ENCODE data around the gene AFDN.

The AFDN gene

GRCh38 chr6:167819576-167819975 is 7.1 kb upstream of the AFDN start:
- peak; percentile 43 for DNase-seq

GRCh38 chr6:167820681-167821080 is 6.0 kb upstream of the AFDN start:
- DNase-seq, result no peak

DNA sequence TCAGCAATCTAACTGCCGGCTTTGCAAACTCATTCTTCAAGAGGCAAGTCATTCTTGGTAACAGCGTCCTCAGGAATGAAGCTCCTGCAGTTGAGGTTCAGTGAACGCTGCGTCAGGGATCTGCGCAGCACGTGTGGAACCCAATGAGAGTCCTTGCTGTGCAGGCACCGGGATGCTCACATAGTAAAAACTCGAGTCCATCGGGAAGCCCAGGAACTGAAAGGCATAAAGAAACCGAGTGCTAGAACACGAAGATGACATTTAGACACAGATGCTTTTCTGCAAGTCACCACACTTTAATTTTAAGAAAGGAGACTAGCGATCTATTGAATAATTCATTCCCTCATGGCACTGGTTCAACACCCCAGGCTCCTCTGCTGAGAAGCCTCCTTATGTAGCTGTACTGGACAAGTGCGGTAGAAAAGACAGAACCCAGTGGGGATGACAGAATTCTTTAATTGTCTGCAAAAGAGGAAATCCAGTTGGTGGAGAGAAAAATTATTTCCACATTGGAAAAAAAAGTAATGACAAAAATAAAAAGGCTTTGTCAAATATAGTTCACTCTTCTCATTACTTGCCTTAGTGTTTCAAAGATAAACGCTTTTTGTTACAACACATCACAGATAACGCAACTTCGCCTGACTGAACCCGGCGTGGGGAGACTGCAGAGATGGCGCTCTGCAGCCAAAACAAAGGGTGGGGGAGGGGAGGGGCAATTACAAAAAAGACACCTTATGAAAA is 1.9 kb upstream of the AFDN start:
- no peak for DNase-seq

DNA sequence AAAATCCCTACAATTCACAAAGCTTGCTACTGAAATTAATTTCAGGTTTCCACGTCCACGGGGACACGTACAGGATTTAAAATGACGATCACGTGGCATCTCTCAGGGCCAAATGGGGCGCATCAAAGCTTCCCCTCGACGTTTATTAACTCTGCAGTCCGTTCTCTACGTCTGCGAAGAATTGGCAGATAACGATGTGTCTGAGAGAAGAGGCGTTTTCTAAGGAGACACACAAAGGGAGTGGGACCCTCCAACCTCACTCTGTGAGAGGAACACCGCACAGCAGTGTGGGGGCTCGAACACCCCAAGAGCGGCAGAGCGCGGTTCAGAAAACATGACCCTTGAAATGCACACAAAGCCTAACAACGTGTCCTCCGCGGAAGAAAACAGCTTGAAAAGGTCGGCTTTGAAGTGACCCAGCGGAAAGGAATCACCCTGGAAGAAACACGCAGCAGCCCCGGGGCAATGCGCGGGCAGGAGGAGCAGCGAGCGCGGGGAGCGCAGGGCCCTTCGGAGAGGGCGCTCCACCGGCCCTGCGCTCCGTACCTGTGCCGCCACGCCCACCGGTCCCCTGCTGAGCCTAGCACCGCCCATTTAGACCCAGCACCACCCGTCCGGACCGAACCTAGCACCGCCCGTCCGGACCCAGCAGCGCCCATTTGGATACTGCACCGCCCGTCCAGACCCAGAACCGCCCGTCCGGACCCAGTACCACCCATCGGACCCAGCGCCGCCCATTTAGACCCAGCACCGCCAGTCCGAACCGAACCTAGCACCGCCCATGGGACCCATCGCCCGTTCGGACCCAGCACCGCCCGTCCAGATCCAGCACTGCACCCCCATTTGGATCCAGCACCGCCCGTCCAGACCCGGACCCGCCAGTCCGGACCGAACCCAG is 1.1 kb upstream of the AFDN start:
- peak; percentile 44 for DNase-seq

DNA sequence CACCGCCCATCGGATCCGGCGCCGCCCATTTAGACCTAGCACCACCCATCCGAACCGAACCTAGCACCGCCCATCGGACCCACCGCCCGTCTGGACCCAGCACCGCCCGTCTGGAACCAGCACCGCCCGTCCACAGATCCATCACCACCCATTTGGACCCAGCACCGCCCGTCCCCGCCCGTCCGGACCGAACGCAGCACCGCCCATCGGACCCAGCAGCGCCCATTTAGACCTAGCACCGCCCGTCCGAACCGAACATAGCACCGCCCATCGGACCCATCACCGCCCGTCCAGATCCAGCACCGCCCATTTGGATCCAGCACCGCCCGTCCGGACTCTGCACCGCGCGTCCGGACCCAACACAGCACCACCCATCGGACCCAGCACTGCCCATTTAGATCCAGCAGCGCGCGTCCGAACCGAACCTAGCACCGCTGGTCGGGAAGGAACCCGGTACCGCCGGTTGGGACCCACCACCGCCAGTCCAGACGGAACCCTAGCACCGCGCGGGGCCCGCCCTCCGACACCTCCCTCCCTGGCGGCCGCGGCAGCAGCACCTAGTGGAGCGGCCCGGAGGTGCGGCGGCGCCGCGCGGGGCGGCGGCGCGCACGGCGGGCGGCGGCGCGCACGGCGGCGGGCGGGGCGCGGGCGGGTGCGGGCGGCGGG is 348 bp upstream of the AFDN start:
- DNase-seq, result peak; percentile 81

- peak; percentile 61 for DNase-seq
Observed at GRCh38 chr6:167827583-167828324, 1.0 kb downstream of the AFDN start.

DNA sequence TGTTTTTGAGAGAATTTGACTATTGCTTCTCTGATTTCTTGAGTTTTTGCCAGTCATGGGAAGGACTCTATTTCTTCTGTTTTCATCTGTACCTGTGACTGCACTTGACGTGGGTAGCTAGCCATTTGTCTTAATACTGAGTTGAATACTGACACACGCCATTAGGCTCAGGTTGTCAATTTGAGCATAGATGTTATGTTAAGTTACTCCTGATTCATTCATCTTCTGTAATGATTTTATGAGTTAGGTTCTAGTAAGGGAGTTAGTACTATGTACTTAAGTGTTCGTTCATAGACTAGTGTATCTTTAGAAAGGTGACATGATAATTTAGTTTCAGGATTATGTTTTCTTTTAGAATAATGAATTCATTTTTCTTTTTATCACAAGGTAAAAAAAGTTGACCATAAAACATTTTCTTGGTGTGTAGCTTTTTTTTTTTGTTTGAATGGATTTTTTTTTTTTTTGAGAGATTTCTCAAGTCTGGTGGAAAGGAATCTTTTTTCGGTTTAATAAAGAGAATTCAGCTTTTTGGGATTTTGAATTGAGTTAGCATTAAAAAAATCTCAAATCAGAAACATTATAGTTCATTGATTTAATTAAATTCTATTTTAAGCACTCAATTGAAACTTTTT is 1.7 kb downstream of the AFDN start:
- DNase-seq, result no peak

DNA sequence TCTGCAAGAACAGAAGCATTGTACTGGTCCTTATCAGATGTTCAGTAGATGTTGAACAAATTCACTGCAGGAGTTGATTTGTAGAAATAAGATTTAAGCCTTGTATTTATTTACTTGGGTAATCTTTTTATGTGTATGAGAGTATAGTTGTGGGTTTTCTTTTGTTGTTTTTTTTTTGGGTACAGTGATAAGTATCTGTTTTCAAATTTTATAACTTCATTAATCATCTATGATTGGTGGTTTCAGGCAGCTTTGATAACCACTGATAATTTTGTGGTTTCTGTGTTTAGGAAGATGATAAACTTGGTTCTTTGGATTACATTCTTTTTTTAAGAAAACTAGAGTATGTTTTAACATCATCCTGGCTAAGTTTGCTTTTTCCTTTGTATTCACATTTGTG is 2.8 kb downstream of the AFDN start:
- DNase-seq, result no peak

DNA sequence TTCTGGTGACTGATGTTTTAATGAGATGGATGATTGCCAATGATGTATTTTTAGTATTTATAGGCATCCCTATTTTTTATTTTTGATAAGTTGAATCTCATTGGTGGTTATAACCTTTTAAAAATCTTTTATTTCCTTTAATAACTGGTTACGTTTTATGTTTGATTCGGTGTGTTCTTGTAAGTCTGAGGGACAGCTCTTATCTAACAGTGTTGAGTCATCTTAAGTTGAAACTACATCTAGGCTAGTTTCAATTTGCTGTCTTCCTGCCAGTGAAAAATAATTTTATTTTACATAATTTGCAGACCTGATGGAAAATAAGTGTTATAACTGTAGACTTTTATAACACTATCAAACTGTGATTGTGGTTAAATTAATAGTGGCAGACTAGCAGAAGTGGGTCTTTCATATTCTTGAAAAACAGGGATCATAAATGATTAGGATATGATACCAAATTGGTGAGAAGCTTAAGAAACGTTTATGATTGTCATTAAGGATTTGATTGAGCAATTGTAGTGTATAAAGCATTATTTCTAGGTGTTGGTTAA is 4.6 kb downstream of the AFDN start:
- DNase-seq, result no peak

DNA sequence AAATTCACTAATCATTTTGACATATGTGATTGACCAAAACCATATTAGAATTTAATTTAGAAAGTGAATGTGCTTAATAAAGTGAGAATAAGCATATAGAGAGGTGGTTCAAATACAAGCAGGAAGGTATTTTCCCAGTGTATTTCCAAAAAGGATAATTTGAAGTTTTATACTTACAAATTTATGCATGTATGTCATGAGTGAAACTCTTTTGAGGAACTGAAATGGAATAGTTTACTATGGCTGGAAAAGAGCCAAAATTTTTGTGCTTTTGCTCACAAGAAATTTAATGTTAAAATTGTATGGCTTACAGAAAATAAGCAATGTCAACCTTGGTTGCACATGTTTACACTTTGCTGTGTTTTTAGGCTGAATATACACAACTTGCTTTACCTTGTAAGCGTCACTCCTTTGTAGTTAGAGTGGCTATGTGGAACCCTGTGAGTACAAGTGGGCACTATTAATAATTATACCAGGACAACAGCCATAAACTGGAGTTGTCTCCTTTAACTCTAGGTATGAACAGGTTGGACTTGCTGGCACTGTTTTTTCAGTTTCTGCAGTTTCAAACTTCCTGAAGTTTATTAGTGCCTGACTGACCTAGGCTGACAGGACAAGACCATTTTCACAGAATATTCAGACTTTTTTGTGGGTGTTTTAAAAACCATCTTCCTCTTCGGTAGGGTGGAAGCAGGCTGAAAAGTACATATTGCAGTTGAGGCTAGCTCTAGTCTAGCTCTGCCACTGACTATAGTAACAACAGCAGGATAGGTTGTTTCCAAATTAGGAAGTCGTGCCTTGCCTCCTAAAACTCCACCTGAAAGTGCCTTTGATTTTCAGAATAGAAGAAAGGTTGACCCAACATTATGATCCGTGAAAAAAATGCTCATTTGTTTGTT is 6.0 kb downstream of the AFDN start:
- DNase-seq, result no peak

DNA sequence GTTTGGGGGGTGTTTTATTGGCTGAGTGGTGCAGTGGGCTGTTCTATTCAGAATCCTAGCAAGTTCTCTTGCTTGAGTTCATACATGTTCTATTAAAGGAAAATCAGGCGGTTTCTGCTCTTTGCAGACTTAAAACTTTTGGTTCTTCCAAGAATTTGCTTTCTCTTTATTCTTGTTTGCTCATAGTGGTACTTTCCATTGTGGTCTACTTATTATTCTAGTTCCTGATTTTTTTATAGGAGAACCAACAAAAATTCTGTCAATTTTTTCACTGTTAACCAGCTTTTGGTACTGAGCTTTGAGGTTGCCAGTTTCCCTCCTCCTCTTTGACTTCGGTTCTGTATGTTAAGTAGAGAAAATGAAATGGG is 6.7 kb downstream of the AFDN start:
- no peak for DNase-seq

GRCh38 chr6:167835260-167835659 is 8.5 kb downstream of the AFDN start:
- DNase-seq, result no peak

GRCh38 chr6:167836721-167837120 is 10.0 kb downstream of the AFDN start:
- DNase-seq, result no peak

- DNase-seq, result no peak
Observed at GRCh38 chr6:167838207-167838748, 11.6 kb downstream of the AFDN start.

DNA sequence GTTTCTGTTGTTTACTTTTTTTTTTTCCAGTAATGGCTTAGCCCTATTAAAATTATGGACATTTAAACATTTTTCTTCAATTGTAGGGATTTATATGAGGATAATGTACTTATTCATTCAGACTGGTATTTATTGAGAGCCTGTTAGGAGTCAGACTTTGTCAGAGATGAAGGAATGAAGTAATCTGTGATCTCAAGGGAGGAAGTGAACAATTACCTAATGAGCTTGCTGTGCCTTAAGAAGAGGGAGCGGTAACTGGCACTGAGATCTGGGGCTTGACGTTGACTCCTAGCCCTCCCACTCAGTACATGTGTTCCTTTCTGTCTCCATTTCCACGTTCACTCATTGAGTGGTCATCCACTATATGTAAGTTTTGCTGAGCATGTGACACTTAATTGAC is 12.6 kb downstream of the AFDN start:
- DNase-seq, result no peak

DNA sequence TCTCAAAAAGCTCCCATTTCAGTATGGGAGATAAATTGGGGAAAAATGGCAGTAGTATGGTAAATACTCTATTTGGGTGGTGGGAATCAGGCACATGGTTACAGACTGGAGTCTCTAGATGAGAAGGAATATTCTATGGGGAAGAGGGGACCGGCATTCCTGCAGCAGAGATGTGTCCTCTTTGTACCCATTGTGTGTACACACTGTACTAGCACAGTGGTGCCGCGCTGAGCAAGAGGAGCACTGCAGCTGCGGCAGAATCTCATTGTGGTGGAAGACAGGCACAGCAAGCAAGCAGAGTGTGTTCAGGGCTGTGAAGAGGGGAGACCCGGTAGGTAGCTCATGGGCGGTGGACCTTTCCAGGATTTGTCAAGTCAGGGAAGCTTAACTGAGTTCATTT is 13.0 kb downstream of the AFDN start:
- DNase-seq, result no peak

DNA sequence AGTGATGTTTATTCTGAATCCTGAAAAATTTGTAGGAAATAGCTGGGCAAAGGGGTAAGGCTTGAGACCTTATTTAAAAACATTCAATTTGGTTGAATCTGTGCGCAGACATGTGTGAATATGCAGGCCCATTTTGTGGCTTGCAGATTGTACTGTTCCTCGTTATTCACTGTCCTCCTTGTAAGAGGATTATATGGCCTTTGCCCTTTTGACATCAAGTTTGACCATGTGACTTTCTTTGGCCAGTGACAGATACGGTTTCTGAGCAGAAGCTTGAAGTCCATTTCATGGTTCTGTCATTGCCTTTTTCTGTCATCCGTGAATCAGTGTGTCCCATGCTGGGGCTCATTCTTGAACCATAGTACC is 13.4 kb downstream of the AFDN start:
- no peak for DNase-seq

- no peak for DNase-seq
Observed at GRCh38 chr6:167840526-167841179, 13.9 kb downstream of the AFDN start.

DNA sequence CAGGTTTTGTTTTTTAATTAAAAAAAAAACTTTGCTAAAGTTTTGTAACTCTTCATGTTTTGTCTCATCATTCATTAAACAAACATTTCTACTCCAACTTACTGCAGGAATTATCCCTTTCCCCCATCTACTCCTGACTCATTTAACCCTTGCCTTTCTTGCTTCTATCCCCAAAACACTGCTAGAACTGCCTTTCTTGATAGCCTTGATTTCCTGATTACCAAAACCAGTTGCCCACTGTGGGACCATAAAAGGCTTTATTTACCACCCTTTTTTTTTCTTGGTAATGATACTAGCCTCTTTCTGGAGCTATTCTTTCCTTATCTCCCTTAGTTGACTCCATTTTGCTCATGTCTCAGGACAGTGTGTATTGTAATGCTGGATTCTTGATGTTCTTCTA is 15.3 kb downstream of the AFDN start:
- no peak for DNase-seq

GRCh38 chr6:167842457-167842856 is 15.7 kb downstream of the AFDN start:
- no peak for DNase-seq
